Hematopoietic multipotent progenitor cell (in vitro differentiated cells): Measurements from ENCODE around the gene SGTA. TPM values are rescaled to one million over a fixed set of nuclear protein-coding genes. Genes with fewer than 3 reads are reported as not detected.
A peak's percentile ranks its signal among the peaks of the same experiment; 100 is the strongest.

Experiments
- DNase-seq, 3 donors: peaks; one replicate each; pipeline ENCODE4 v3.0.0-alpha.2; 2011 to 2015; ENCODE audit warnings: low read depth in 2 of 3, low spot score in 2 of 3
- total RNA-seq: library from RNA; depleted of rRNA; stranded (reverse); fragments of >200 nt; gene quantifications from one replicate; pipeline ENCODE4 v1.2.3, GENCODE V29; 2012

SGTA gene
- total RNA-seq, 1 donor, result 50.6 TPM

GRCh38 chr19:2756921-2757881, 25.9 kb downstream of the SGTA start:
- DNase-seq, result no peak

- no peak for DNase-seq
Measured at GRCh38 chr19:2756477-2756876, 26.6 kb downstream of the SGTA start.

DNA sequence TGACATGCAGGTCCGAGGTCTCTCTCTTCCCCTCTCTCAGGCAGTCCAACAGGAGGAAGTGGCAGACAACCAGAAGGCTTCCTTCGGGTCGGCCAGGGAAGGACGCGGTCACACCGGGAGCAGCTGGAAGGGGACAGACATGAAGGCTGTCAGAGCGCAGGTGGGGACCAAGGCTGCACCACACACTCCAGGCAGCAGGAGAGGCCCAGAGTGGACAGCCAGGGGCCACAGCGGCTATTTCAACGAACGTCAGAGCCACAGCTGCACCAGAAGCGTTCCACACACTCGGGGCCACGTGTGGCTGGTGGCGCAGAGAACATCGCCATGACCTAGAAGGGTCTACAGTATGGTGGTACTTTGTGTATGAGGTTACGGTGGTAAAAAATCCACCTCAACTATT, 27.3 kb downstream of the SGTA start:
- DNase-seq, result no peak

DNA sequence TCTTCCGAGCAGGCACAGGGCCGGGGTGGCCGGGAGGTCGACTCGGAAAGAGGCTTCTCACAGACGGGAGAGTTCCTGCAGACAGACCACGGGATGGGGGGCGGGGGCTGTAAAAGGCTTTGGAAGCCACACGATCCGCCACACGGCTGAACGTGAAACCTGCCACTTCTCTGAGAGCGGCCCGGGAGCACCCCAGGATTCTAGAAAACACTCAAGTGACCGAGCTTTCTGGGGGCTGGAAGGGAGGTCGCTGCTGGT, 27.7 kb downstream of the SGTA start:
- DNase-seq, result no peak

- DNase-seq, result no peak
Measured at GRCh38 chr19:2754659-2755447, 28.2 kb downstream of the SGTA start.

DNA sequence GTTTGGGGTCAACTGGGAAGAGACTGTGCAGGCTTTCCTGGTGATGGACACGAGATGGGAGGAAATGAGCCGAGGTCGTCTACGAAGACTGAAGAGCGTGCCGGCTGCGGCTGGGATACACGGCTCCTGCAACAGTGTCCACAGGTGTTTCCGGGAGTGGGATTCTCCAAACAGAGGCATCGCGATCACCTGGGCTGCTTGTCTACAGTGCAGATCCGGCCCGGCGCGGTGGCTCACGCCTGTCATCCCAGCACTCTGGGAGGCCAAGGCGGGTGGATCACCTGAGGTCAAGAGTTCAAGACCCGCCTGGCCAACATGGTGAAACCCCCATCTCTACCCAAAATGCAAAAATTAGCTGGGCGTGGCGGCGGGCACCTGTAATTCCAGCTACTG, 31.6 kb downstream of the SGTA start:
- no peak for DNase-seq

DNA sequence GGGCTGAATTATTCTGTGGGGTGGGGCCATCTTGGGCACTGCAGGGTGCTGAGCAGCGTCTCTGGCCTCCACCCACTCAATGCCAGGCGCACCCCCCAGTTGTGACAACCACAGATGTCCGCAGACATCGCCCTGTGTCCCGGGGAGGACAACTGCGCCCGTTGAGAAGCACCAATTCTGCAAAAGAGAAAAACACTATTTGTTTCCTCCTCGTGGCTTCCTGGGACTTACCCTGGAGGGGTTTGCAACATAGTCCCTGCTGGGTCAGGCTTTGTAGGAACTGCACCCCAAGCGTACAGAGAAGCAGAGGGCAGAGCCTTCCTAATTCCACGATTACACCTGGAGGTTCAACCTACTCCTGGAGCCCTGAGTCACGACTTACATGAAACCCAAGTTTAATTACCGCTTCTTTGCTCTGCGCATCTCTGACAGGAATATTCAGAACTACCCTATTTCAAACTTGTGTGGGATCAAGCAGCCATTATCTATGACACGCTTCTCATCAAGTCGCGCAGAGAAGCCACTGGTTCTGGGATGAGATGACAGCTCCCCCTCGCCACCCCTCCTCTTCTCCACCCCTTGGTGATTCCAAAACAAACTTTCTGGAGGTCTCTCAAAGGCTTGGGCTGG, 32.1 kb downstream of the SGTA start:
- DNase-seq, result no peak

GRCh38 chr19:2747349-2747748, 35.7 kb downstream of the SGTA start:
- no peak for DNase-seq

- no peak for DNase-seq
Measured at GRCh38 chr19:2744113-2744512, 39.0 kb downstream of the SGTA start.

DNA sequence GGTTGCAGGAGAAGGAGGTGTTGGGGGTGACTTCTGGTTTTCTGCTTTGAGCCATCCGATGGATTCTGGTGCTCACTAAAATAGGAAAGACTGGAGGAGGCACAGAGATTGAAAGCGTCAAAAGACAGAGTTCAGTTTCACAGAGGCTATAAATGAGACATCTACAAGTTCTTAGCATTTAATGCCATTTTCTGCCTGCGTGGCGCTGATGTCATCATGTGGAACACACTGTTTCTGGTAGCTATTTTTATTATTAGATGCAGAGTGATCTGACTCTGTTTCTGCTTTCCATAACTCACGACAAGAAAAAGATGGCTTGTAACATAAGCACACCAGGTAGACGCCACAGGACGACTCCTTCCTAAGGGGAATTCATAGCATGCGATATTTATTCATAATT, 40.0 kb downstream of the SGTA start:
- DNase-seq, result no peak

- DNase-seq, result no peak
Measured at GRCh38 chr19:2740314-2740656, 42.8 kb downstream of the SGTA start.

GRCh38 chr19:2739602-2740313, 43.3 kb downstream of the SGTA start, which contains the start of gene SLC39A3:
Gene SLC39A3, minus strand, starts transcription at chr19:2740017. Its CDS starts 2,760 bp downstream, at chr19:2737257.
- DNase-seq, result peak; percentile 83 to 99 (median 96)

DNA sequence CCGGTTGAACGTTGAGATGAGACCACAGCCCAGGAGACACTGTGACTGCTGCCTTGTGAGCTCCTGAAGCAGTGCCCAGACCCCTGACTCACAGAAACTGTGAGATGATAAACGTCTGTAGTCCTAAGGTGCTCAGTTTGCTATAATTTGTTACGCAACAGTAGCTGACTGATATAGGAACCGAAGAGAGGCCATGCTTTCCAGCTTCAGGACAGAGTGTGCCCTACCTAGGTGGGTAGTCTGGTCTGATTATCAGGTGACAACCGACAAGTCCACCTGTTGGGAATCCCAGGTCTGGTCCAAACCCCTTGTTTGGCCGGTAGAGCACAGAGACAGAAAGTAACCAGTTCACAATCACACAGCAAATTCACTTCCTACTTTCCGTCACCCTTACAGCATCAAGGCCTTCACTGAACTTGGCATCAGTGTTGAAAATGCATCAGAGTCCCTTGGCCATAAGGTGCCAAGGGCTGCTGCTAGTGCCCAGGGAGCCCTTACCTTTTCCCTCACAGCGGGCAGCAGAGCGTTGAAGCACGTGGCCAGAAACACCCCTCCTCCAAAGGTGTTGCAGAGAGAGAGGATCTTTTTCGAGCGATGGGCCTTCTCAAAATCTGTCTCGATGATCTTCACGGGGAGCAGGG, 46.4 kb downstream of the SGTA start:
- DNase-seq, result no peak

GRCh38 chr19:2735374-2735773, 47.7 kb downstream of the SGTA start:
- no peak for DNase-seq

- DNase-seq, result no peak
Measured at GRCh38 chr19:2734589-2735288, 48.3 kb downstream of the SGTA start.

GRCh38 chr19:2733930-2734588, 49.0 kb downstream of the SGTA start:
- DNase-seq, result no peak

GRCh38 chr19:2732883-2733282, 50.2 kb downstream of the SGTA start:
- DNase-seq, result no peak

- no peak for DNase-seq
Measured at GRCh38 chr19:2732157-2732725, 50.8 kb downstream of the SGTA start.
